Heart left ventricle (tissue), 13 donors: ENCODE results near the gene BORCS5.

Source experiments
- CTCF ChIP-seq, 12 donors: fragments of 200-600 bp; sonication (generic) in 4 of 12; IDR thresholded peaks; one replicate each; pipeline versions ENCODE4 v1.5.0 to v1.8.0; 2018 to 2022; ENCODE audit warnings: antibody characterized with exemption in 12 of 12, mild to moderate bottlenecking in 5 of 12
- POLR2A ChIP-seq, 2 donors: fragments of 450-650 bp; IDR thresholded peaks; one replicate each; pipeline ENCODE4 v1.6.1; 2017; ENCODE audit warnings: antibody characterized with exemption in 2 of 2, mild to moderate bottlenecking in 2 of 2, moderate library complexity in 2 of 2
- donor health status: ischemic (EF 13 %, LVEDD 7.1; RV severe dilation, severe dysfunction).
- donor health status: DM: no; HTN: yes; CAD: no.
- donor health status: DM: no; HTN: no; CAD: no.
- donor health status: ischemic (EF 25% LVEDD 6.9; RV normal size, moderate dysfunction).
- donor health status: ischemic (EF 25% LVEDD 5.7; RV mildly dilated, moderate dysfunction).
- donor health status: ischemic (EF 35%, LVEDD 5.7; RV mildly dilated, moderate dysfunction).
- donor health status: nonischemic (EF 11% LVEDD 7.7; RV severe dilation, severe dysfunction).
- donor health status: DM: yes; HTN: yes; CAD: no.
- donor health status: PGD.
- donor health status: ischemic (EF 29% LVEDD 5.4; RV normal size, mild dysfunction).
- donor health status: nonischemic (EF 23%, LVEDD 6.1; RV moderate dilation, normal function).

- TF ChIP-seq CTCF (IDR thresholded peaks at IDR 0.05) (no peak), POLR2A (IDR thresholded peaks at IDR 0.05) (no peak)
Observed at GRCh38 chr12:12367482-12367998, 10.7 kb downstream of the BORCS5 start.
